ENCODE measurements around the gene LNP1.
"Not testable (repeated sequence)": the region's sequence is repeated elsewhere in the genome, so short reads cannot be mapped to it uniquely, and the experiment has no call there.

The LNP1 gene

GRCh38 chr3:100437721-100438622, 36.6 kb downstream of the LNP1 start:
- no peak for DNase-seq

GRCh38 chr3:100438623-100438974, 37.3 kb downstream of the LNP1 start:
- no peak for DNase-seq

GRCh38 chr3:100440895-100441294, 39.6 kb downstream of the LNP1 start:
- no peak for DNase-seq

- DNase-seq: no peak
Observed at GRCh38 chr3:100443690-100444089, 42.4 kb downstream of the LNP1 start.

GRCh38 chr3:100447067-100447466, 45.7 kb downstream of the LNP1 start:
- not testable (repeated sequence) for DNase-seq

GRCh38 chr3:100448079-100448478, 46.7 kb downstream of the LNP1 start:
- DNase-seq: no peak

- no peak for DNase-seq
Observed at GRCh38 chr3:100449214-100449613, 47.9 kb downstream of the LNP1 start.

GRCh38 chr3:100454677-100455076, 53.3 kb downstream of the LNP1 start:
- DNase-seq: no peak

GRCh38 chr3:100455841-100456550, 54.7 kb downstream of the LNP1 start:
- no peak for DNase-seq

GRCh38 chr3:100456745-100457144, 55.4 kb downstream of the LNP1 start:
- DNase-seq: no peak

GRCh38 chr3:100457811-100458210, 56.5 kb downstream of the LNP1 start:
- DNase-seq: no peak

GRCh38 chr3:100458814-100459213, 57.5 kb downstream of the LNP1 start:
- DNase-seq: no peak

- DNase-seq: no peak
Observed at GRCh38 chr3:100463002-100463401, 61.7 kb downstream of the LNP1 start.

GRCh38 chr3:100463646-100464155, 62.4 kb downstream of the LNP1 start:
- no peak for DNase-seq

- DNase-seq: no peak
Observed at GRCh38 chr3:100465892-100466777, 64.8 kb downstream of the LNP1 start.

GRCh38 chr3:100467133-100467532, 65.8 kb downstream of the LNP1 start:
- no peak for DNase-seq

GRCh38 chr3:100468676-100469075, 67.3 kb downstream of the LNP1 start:
- DNase-seq: no peak

GRCh38 chr3:100470951-100471350, 69.6 kb downstream of the LNP1 start:
- DNase-seq: no peak

GRCh38 chr3:100471444-100471843, 70.1 kb downstream of the LNP1 start:
- no peak for DNase-seq

- DNase-seq: not testable (repeated sequence)
Observed at GRCh38 chr3:100477851-100478360, 76.6 kb downstream of the LNP1 start.

- not testable (repeated sequence) for DNase-seq
Observed at GRCh38 chr3:100478521-100478920, 77.2 kb downstream of the LNP1 start.

GRCh38 chr3:100480081-100480480, 78.7 kb downstream of the LNP1 start:
- DNase-seq: no peak

GRCh38 chr3:100482176-100482575, 80.8 kb downstream of the LNP1 start:
- DNase-seq: no peak
